RWPE2 (cell line): ENCODE data around the gene MACROD2.
"Not testable (repeated sequence)": the region's sequence is repeated elsewhere in the genome, so short reads cannot be mapped to it uniquely, and the experiment has no call there.

Experiments
- ATAC-seq: fragments of 200-7000 bp; cut with Tn5 transposase; 3 replicates; pipeline ENCODE4 v1.9.1; 2021; ENCODE audit warnings: low read depth
- DNase-seq: peaks from one replicate; pipeline ENCODE4 v3.0.0-alpha.2; 2020; ENCODE audit warnings: low spot score
- H3K27ac ChIP-seq: fragments of 450-650 bp; 2 replicates; pipeline ENCODE4 v1.5.1; 2017; ENCODE audit warnings: mild to moderate bottlenecking; ENCODE audit not compliant: poor library complexity, severe bottlenecking
- H3K27me3 ChIP-seq: fragments of 250-450 bp; sonication (Bioruptor Pico); 2 replicates; pipeline ENCODE4 v1.5.1; 2021; ENCODE audit warnings: mild to moderate bottlenecking, moderate library complexity; ENCODE audit not compliant: insufficient read depth, poor library complexity, severe bottlenecking
- H3K36me3 ChIP-seq: fragments of 250-450 bp; sonication (Bioruptor Pico); 2 replicates; pipeline ENCODE4 v1.5.1; 2020; ENCODE audit warnings: low read depth, mild to moderate bottlenecking, moderate library complexity
- H3K4me1 ChIP-seq: fragments of 250-450 bp; sonication (Bioruptor Pico); 2 replicates; pipeline ENCODE4 v1.5.1; 2021; ENCODE audit warnings: mild to moderate bottlenecking, moderate library complexity; ENCODE audit not compliant: insufficient read depth, poor library complexity, severe bottlenecking
- H3K4me3 ChIP-seq: fragments of 250-450 bp; sonication (Bioruptor Pico); 2 replicates; pipeline ENCODE4 v1.5.1; 2021; ENCODE audit warnings: mild to moderate bottlenecking, moderate library complexity; ENCODE audit not compliant: severe bottlenecking
- H3K9me3 ChIP-seq: fragments of 250-450 bp; sonication (Bioruptor Pico); 2 replicates; pipeline ENCODE4 v1.5.1; 2021; ENCODE audit warnings: mild to moderate bottlenecking, moderate library complexity; ENCODE audit not compliant: severe bottlenecking
- CTCF ChIP-seq: fragments of 450-650 bp; IDR thresholded peaks from one replicate; pipeline ENCODE4 v1.5.1; 2017; ENCODE audit warnings: mild to moderate bottlenecking, moderate library complexity; ENCODE audit not compliant: poor library complexity, severe bottlenecking

MACROD2 gene

GRCh38 chr20:15528391-15529111 is 1533.2 kb downstream of the MACROD2 start:
- no peak for TF ChIP-seq CTCF
- DNase-seq (no peak), ATAC-seq (no peak)
- H3K27ac ChIP-seq, result no peak overlapping the region
- no peaks in the 10 kb centered on the region for H3K9me3 ChIP-seq
- H3K27me3 ChIP-seq, result no peaks in the 10 kb centered on the region
- no peaks in the 10 kb centered on the region for H3K4me1 ChIP-seq
- H3K36me3 ChIP-seq, result no peaks in the 10 kb centered on the region
- H3K4me3 ChIP-seq, result no peak overlapping the region

- H3K27me3 ChIP-seq, result no peaks in the 10 kb centered on the region
- DNase-seq (no peak), ATAC-seq (no peak)
Measured at GRCh38 chr20:15535863-15536262, 1540.5 kb downstream of the MACROD2 start.

GRCh38 chr20:15537200-15537599 is 1541.9 kb downstream of the MACROD2 start:
- not testable (repeated sequence) for H3K36me3 ChIP-seq, H3K27me3 ChIP-seq, H3K4me1 ChIP-seq, H3K9me3 ChIP-seq, H3K4me3 ChIP-seq, H3K27ac ChIP-seq, ATAC-seq, DNase-seq

More at GRCh38 chr20:15535863-15536262, 1540.5 kb downstream of the MACROD2 start:
- H3K4me3 ChIP-seq, result no peak overlapping the region
- H3K36me3 ChIP-seq, result no peaks in the 10 kb centered on the region
- no peaks in the 10 kb centered on the region for H3K9me3 ChIP-seq
- TF ChIP-seq CTCF, result no peak
- H3K4me1 ChIP-seq, result no peaks in the 10 kb centered on the region
- H3K27ac ChIP-seq, result no peak overlapping the region

GRCh38 chr20:15542655-15543054 is 1547.3 kb downstream of the MACROD2 start:
- ATAC-seq, result no peak
- Histone ChIP-seq H3K4me3 (no peak overlapping the region), H3K36me3 (no peaks in the 10 kb centered on the region), H3K27ac (no peak overlapping the region), H3K9me3 (no peaks in the 10 kb centered on the region), H3K27me3 (no peaks in the 10 kb centered on the region), H3K4me1 (no peaks in the 10 kb centered on the region)
- no peak for DNase-seq
- no peak for TF ChIP-seq CTCF

- Histone ChIP-seq H3K9me3 (no peaks in the 10 kb centered on the region), H3K36me3 (no peaks in the 10 kb centered on the region), H3K27me3 (no peaks in the 10 kb centered on the region), H3K4me1 (no peaks in the 10 kb centered on the region), H3K4me3 (no peak overlapping the region), H3K27ac (no peak overlapping the region)
- no peak for TF ChIP-seq CTCF
- DNase-seq (no peak), ATAC-seq (no peak)
Measured at GRCh38 chr20:15544742-15545141, 1549.4 kb downstream of the MACROD2 start.
